Astrocyte of the cerebellum (primary cell): ENCODE measurements around the gene DMRTB1.

Experiments
- DNase-seq: peaks from one replicate; pipeline ENCODE4 v3.0.0-alpha.2; 2011; ENCODE audit warnings: low read depth
- H3K4me3 ChIP-seq: 2 replicates; pipeline ENCODE4 v1.5.1; 2011; ENCODE audit warnings: mild to moderate bottlenecking, low read depth, low read length, moderate library complexity
- in situ Hi-C: cut with HindIII; loops from 2 replicates; pipeline ENCODE4 v1.10.0; 2017; ENCODE audit warnings: low sequenced_read_pairs
- TF ChIP-seq, protein P1 (sequence below): IDR thresholded peaks from 2 replicates; pipeline ENCODE4 v1.5.1; 2012; ENCODE audit warnings: low read length, low read depth, moderate library complexity, mild to moderate bottlenecking; ENCODE audit errors: missing control alignments

DMRTB1 gene

GRCh38 chr1:53509775-53510174, 50.6 kb downstream of the DMRTB1 start:
- DNase-seq, result no peak
- H3K4me3 ChIP-seq, result no peak overlapping the region
- TF ChIP-seq, protein P1, sequence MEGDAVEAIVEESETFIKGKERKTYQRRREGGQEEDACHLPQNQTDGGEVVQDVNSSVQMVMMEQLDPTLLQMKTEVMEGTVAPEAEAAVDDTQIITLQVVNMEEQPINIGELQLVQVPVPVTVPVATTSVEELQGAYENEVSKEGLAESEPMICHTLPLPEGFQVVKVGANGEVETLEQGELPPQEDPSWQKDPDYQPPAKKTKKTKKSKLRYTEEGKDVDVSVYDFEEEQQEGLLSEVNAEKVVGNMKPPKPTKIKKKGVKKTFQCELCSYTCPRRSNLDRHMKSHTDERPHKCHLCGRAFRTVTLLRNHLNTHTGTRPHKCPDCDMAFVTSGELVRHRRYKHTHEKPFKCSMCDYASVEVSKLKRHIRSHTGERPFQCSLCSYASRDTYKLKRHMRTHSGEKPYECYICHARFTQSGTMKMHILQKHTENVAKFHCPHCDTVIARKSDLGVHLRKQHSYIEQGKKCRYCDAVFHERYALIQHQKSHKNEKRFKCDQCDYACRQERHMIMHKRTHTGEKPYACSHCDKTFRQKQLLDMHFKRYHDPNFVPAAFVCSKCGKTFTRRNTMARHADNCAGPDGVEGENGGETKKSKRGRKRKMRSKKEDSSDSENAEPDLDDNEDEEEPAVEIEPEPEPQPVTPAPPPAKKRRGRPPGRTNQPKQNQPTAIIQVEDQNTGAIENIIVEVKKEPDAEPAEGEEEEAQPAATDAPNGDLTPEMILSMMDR, result no peak
- in situ Hi-C loops, result no loop called here

DNA sequence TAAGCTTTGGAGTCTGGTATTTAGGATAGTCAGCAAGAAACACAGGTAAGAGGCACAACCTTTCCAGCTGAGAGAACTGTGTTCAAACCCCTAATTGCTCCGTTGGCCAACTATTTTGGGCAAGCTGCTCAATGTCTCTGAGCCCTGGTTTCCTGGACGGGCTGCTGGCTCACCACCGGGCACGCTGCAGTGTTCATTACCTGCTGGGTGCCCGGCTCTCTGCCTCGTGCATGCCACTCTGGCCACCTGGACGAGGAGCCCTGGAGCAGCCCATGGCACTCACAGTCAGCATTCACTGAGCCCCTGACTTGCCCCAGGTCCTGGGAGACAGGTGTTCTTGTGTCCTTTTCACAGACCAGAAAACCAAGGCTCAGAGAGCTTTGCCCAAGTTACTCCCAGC, 51.0 kb downstream of the DMRTB1 start:
- DNase-seq, result no peak
- no peak overlapping the region for H3K4me3 ChIP-seq
- in situ Hi-C loops, result no loop called here
- TF ChIP-seq, protein P1, result no peak

DNA sequence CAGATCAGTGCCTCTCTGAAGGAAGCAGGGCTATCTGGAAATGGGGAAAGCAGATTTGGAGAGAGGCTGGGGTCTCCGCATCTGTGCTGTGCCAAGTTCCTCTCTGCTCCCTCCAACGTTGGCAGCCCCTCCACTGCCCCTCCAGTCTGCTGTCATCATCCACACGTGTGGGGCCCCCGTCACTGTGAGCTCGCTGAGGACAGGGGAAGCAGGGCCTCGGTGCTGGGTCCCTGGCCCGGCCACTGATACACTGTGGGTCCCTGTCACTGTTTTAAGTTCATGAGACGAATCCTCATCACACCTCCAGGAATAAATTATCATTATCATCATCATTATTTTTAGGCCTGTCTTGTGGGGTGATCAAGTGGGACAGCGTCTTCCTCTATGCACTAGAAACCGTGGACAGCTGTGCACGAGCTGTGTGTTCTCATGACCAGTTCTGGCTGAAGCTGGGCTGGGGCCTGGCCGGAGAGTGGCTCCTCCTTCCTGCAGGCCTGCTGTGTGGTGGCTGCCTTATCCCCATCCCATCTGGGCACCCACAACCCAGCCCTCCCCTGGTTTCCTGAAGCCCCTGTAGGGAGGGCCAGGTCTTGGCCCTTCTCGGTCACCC, 52.2 kb downstream of the DMRTB1 start:
- no peak for DNase-seq
- no peak overlapping the region for H3K4me3 ChIP-seq
- TF ChIP-seq, protein P1, result no peak
- in situ Hi-C loops, result no loop called here

- no peak overlapping the region for H3K4me3 ChIP-seq
- TF ChIP-seq, protein P1, result no peak
- DNase-seq, result peak; percentile 87
- in situ Hi-C loops, result no loop called here
These were observed 53.0 kb downstream of the DMRTB1 start for GRCh38 chr1:53511933-53512806.

- TF ChIP-seq, protein P1, result no peak
- no peak for DNase-seq
- H3K4me3 ChIP-seq, result no peak overlapping the region
- in situ Hi-C loops, result no loop called here
These were observed 53.9 kb downstream of the DMRTB1 start for GRCh38 chr1:53512807-53513755.

- in situ Hi-C loops, result no loop called here
- no peak overlapping the region for H3K4me3 ChIP-seq
- TF ChIP-seq, protein P1, result no peak
- DNase-seq, result no peak
These were observed 54.6 kb downstream of the DMRTB1 start for GRCh38 chr1:53513846-53514245.
